HG02970 (cell line): ENCODE results near the gene ZDHHC9.
"Not testable (repeated sequence)": the region's sequence is repeated elsewhere in the genome, so short reads cannot be mapped to it uniquely, and the experiment has no call there.

ENCODE experiments used
- ATAC-seq: cut with Tn5 transposase; IDR thresholded peaks from one replicate; pipeline ENCODE4 v1.9.1; 2021; ENCODE audit warnings: mild to moderate bottlenecking, moderate library complexity, moderate number of reproducible peaks; ENCODE audit not compliant: unreplicated experiment, low FRiP score

ZDHHC9 gene

GRCh38 chrX:129843459-129844306 lies at the start of gene ZDHHC9:
ZDHHC9 (minus strand) TSS chrX:129843886; CDS start chrX:129841945, 1,941 bp downstream.
- ATAC-seq = peak; percentile 92

GRCh38 chrX:129877401-129877800 lies 33.7 kb upstream of the ZDHHC9 start:
- ATAC-seq = no peak

- no peak for ATAC-seq
Measured at GRCh38 chrX:129876771-129877305, 33.2 kb upstream of the ZDHHC9 start.

GRCh38 chrX:129875669-129876068 lies 32.0 kb upstream of the ZDHHC9 start:
- no peak for ATAC-seq

GRCh38 chrX:129872524-129872923 lies 28.8 kb upstream of the ZDHHC9 start:
- ATAC-seq = no peak

GRCh38 chrX:129866321-129866720 lies 22.6 kb upstream of the ZDHHC9 start:
- not testable (repeated sequence) for ATAC-seq

GRCh38 chrX:129859134-129859533 lies 15.4 kb upstream of the ZDHHC9 start:
- not testable (repeated sequence) for ATAC-seq

- ATAC-seq = not testable (repeated sequence)
Measured at GRCh38 chrX:129851825-129852224, 8.1 kb upstream of the ZDHHC9 start.

- ATAC-seq = no peak
Measured at GRCh38 chrX:129846716-129847115, 3.0 kb upstream of the ZDHHC9 start.

GRCh38 chrX:129845616-129846190 lies 2.0 kb upstream of the ZDHHC9 start:
- no peak for ATAC-seq

- ATAC-seq = no peak
Measured at GRCh38 chrX:129843209-129843458, 552 bp downstream of the ZDHHC9 start.

- no peak for ATAC-seq
Measured at GRCh38 chrX:129842510-129843208, 1.0 kb downstream of the ZDHHC9 start.

GRCh38 chrX:129840344-129840743 lies 3.3 kb downstream of the ZDHHC9 start:
- no peak for ATAC-seq

GRCh38 chrX:129836827-129837226 lies 6.9 kb downstream of the ZDHHC9 start:
- no peak for ATAC-seq

- ATAC-seq = no peak
Measured at GRCh38 chrX:129833153-129833990, 10.3 kb downstream of the ZDHHC9 start.

GRCh38 chrX:129831091-129831885 lies 12.4 kb downstream of the ZDHHC9 start:
- no peak for ATAC-seq

- no peak for ATAC-seq
Measured at GRCh38 chrX:129830494-129830893, 13.2 kb downstream of the ZDHHC9 start.

GRCh38 chrX:129825746-129826505 lies 17.8 kb downstream of the ZDHHC9 start:
- no peak for ATAC-seq

- no peak for ATAC-seq
Measured at GRCh38 chrX:129824620-129825019, 19.1 kb downstream of the ZDHHC9 start.
